Right atrium auricular region (tissue), 2 donors: ENCODE results near the gene ZFAND5. TPM values are rescaled to one million over a fixed set of nuclear protein-coding genes. Genes with fewer than 3 reads are reported as not detected.

Experiments
- DNase-seq: peaks from one replicate; pipeline ENCODE4 v3.0.0-alpha.2; 2019; ENCODE audit warnings: low spot score
- H3K27ac ChIP-seq, 2 donors: fragments of 200-600 bp; sonication (generic); 1 replicate in 1 of 2; 2 replicates in 1 of 2; pipeline ENCODE4 v1.5.1; 2016 to 2019
- H3K27me3 ChIP-seq, 2 donors: fragments of 200-600 bp; sonication (generic); one replicate each; pipeline versions ENCODE4 v1.5.1 to v1.6.0; 2017 to 2019
- H3K36me3 ChIP-seq: fragments of 200-600 bp; sonication (generic); one replicate; pipeline ENCODE4 v1.5.1; 2016
- H3K4me1 ChIP-seq, 2 donors: fragments of 200-600 bp; sonication (generic); one replicate each; pipeline versions ENCODE4 v1.5.1 to v1.6.0; 2017 to 2019
- H3K4me3 ChIP-seq, 2 donors: fragments of 200-600 bp; sonication (generic); 1 replicate in 1 of 2; 2 replicates in 1 of 2; pipeline ENCODE4 v1.5.1; 2017 to 2019; ENCODE audit warnings: mild to moderate bottlenecking in 1 of 2, moderate library complexity in 1 of 2
- H3K9me3 ChIP-seq, 2 donors: fragments of 200-600 bp; sonication (generic); one replicate each; pipeline ENCODE4 v1.5.1; 2019
- CTCF ChIP-seq, 2 donors: fragments of 200-600 bp; sonication (generic); IDR thresholded peaks; one replicate each; pipeline ENCODE4 v1.5.1; 2019; ENCODE audit warnings: antibody characterized with exemption in 2 of 2
- total RNA-seq, 2 donors: library from RNA; depleted of rRNA; stranded (reverse); fragments of >200 nt; gene quantifications; one replicate each; pipeline ENCODE4 v1.1.0, GENCODE V29; 2016

The ZFAND5 gene
- total RNA-seq, 2 donors from 2014 or later = 113 to 134 TPM

GRCh38 chr9:72401396-72401795 is 36.4 kb upstream of the ZFAND5 start:
- DNase-seq = no peak

GRCh38 chr9:72400866-72401265 is 35.9 kb upstream of the ZFAND5 start:
- Histone ChIP-seq H3K9me3 (no peaks in the 10 kb centered on the region), H3K4me3 (no peak overlapping the region), H3K27ac (no peak overlapping the region), H3K36me3 (no peaks in the 10 kb centered on the region), H3K4me1 (no peaks in the 10 kb centered on the region), H3K27me3 (no peaks in the 10 kb centered on the region)
- no peak for TF ChIP-seq CTCF (IDR thresholded peaks at IDR 0.05)
- no peak for DNase-seq

More at GRCh38 chr9:72401396-72401795, 36.4 kb upstream of the ZFAND5 start:
- Histone ChIP-seq H3K27me3 (no peaks in the 10 kb centered on the region), H3K9me3 (no peaks in the 10 kb centered on the region), H3K4me1 (no peaks in the 10 kb centered on the region), H3K36me3 (no peaks in the 10 kb centered on the region), H3K4me3 (no peak overlapping the region), H3K27ac (no peak overlapping the region)
- no peak for TF ChIP-seq CTCF (IDR thresholded peaks at IDR 0.05)

GRCh38 chr9:72399391-72399790 is 34.4 kb upstream of the ZFAND5 start:
- Histone ChIP-seq H3K4me3 (no peak overlapping the region), H3K9me3 (no peaks in the 10 kb centered on the region), H3K27me3 (no peaks in the 10 kb centered on the region), H3K4me1 (no peaks in the 10 kb centered on the region), H3K27ac (no peak overlapping the region), H3K36me3 (no peaks in the 10 kb centered on the region)
- TF ChIP-seq CTCF (IDR thresholded peaks at IDR 0.05) = no peak
- no peak for DNase-seq

GRCh38 chr9:72396247-72397091 is 31.5 kb upstream of the ZFAND5 start:
- H3K4me1 ChIP-seq = no peaks in the 10 kb centered on the region
- no peaks in the 10 kb centered on the region for H3K36me3 ChIP-seq
- no peaks in the 10 kb centered on the region for H3K9me3 ChIP-seq
- no peak for DNase-seq
- no peaks in the 10 kb centered on the region for H3K27me3 ChIP-seq
- no peak overlapping the region for H3K27ac ChIP-seq
- TF ChIP-seq CTCF (IDR thresholded peaks at IDR 0.05) = no peak
- no peak overlapping the region for H3K4me3 ChIP-seq

GRCh38 chr9:72394066-72394465 is 29.1 kb upstream of the ZFAND5 start:
- Histone ChIP-seq H3K27ac (no peak overlapping the region), H3K36me3 (no peaks in the 10 kb centered on the region), H3K9me3 (no peaks in the 10 kb centered on the region), H3K4me1 (no peaks in the 10 kb centered on the region), H3K4me3 (no peak overlapping the region), H3K27me3 (no peaks in the 10 kb centered on the region)
- no peak for TF ChIP-seq CTCF (IDR thresholded peaks at IDR 0.05)
- DNase-seq = no peak

GRCh38 chr9:72390907-72391306 is 25.9 kb upstream of the ZFAND5 start:
- no peaks in the 10 kb centered on the region for H3K4me1 ChIP-seq
- H3K36me3 ChIP-seq = no peaks in the 10 kb centered on the region
- H3K27me3 ChIP-seq = no peaks in the 10 kb centered on the region
- no peaks in the 10 kb centered on the region for H3K9me3 ChIP-seq
- TF ChIP-seq CTCF (IDR thresholded peaks at IDR 0.05) = no peak
- H3K4me3 ChIP-seq = no peak overlapping the region
- DNase-seq = no peak
- H3K27ac ChIP-seq = no peak overlapping the region
